Spleen (tissue), 7 donors: ENCODE results near the gene WWP2.
"Not testable (repeated sequence)": the region's sequence is repeated elsewhere in the genome, so short reads cannot be mapped to it uniquely, and the experiment has no call there.

ENCODE experiments used
- POLR2AphosphoS5 ChIP-seq, 3 donors: sonication (generic); formaldehyde crosslinking; IDR thresholded peaks; one replicate each; pipeline ENCODE4 v1.5.1; 2017; ENCODE audit warnings: antibody characterized with exemption in 3 of 3
- TF ChIP-seq, protein P1 (sequence below), 11 experiments: fragments of 200-600 bp in 7 of 11; fragments of 450-650 bp in 4 of 11; sonication (generic) in 4 of 11; IDR thresholded peaks in 8 of 11; conservative IDR thresholded peaks in 3 of 11; 1 replicate in 7 of 11; 2 replicates in 4 of 11; pipeline versions ENCODE4 v1.4.0 to v1.8.0; 2016 to 2021; ENCODE audit warnings: antibody characterized with exemption in 11 of 11, inconsistent platforms in 4 of 11, mild to moderate bottlenecking in 1 of 11
- donor health status: DM: no; HTN: no; CAD: no; lungs with moderate emphysema.
- donor health status: DM: no; HTN: no; CAD: no.
- donor health status: DM: no; HTN: no; CAD: no.

GRCh38 chr16:69968125-69968524 is 206.0 kb downstream of the WWP2 start:
- TF ChIP-seq, protein P1, sequence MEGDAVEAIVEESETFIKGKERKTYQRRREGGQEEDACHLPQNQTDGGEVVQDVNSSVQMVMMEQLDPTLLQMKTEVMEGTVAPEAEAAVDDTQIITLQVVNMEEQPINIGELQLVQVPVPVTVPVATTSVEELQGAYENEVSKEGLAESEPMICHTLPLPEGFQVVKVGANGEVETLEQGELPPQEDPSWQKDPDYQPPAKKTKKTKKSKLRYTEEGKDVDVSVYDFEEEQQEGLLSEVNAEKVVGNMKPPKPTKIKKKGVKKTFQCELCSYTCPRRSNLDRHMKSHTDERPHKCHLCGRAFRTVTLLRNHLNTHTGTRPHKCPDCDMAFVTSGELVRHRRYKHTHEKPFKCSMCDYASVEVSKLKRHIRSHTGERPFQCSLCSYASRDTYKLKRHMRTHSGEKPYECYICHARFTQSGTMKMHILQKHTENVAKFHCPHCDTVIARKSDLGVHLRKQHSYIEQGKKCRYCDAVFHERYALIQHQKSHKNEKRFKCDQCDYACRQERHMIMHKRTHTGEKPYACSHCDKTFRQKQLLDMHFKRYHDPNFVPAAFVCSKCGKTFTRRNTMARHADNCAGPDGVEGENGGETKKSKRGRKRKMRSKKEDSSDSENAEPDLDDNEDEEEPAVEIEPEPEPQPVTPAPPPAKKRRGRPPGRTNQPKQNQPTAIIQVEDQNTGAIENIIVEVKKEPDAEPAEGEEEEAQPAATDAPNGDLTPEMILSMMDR (IDR thresholded peaks at IDR 0.05 in 8 of 11, conservative IDR thresholded peaks at IDR 0.05 in 3 of 11): not testable (repeated sequence)
- not testable (repeated sequence) for TF ChIP-seq POLR2AphosphoS5 (IDR thresholded peaks at IDR 0.05)
